8988T (cell line): ENCODE results near the gene UFSP2.

Experiments used
- DNase-seq: peaks from one replicate; pipeline ENCODE4 v3.0.0; 2011

Gene UFSP2

GRCh38 chr4:185351691-185352090 is 74.1 kb downstream of the UFSP2 start:
- no peak for DNase-seq
